ENCODE results near the gene ARHGAP23.

Gene ARHGAP23

GRCh38 chr17:38557836-38558727 lies 129.8 kb downstream of the ARHGAP23 start:
- H3K4me3 Mint-ChIP-seq: peak overlapping the region; percentile 91
- H3K36me3 Mint-ChIP-seq (ENCODE audit: low read depth): no peaks in the 10 kb centered on the region
- peak overlapping the region; percentile 53 for H3K27ac Mint-ChIP-seq
- H3K4me1 Mint-ChIP-seq (ENCODE audit: low read depth): peaks cover 21% of the 10 kb centered on the region
- H3K9me3 Mint-ChIP-seq: no peaks in the 10 kb centered on the region
- peaks cover 51% of the 10 kb centered on the region for H3K27me3 Mint-ChIP-seq (ENCODE audit: low read depth)

DNA sequence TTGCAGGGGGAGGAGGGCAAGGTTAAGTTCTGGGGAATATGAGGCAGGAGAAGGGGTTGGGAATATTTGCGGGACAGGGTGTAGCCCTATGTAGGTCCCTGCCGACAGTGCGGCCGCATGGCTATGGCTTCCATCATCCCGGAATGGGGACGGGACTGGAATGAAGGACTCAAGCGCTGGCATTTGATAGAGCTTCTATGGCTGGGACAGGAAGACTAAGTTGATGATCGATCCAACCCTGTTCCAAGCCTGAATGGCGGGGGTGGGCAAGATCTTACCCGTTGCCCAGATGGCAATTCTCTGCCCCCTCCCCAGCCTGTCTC lies 130.4 kb downstream of the ARHGAP23 start:
- Mint-ChIP-seq H3K27ac (peak overlapping the region; percentile 74), H3K4me1 (ENCODE audit: low read depth) (peaks cover 21% of the 10 kb centered on the region), H3K9me3 (no peaks in the 10 kb centered on the region), H3K36me3 (ENCODE audit: low read depth) (no peaks in the 10 kb centered on the region), H3K4me3 (peak overlapping the region; percentile 91), H3K27me3 (ENCODE audit: low read depth) (peaks cover 57% of the 10 kb centered on the region)

DNA sequence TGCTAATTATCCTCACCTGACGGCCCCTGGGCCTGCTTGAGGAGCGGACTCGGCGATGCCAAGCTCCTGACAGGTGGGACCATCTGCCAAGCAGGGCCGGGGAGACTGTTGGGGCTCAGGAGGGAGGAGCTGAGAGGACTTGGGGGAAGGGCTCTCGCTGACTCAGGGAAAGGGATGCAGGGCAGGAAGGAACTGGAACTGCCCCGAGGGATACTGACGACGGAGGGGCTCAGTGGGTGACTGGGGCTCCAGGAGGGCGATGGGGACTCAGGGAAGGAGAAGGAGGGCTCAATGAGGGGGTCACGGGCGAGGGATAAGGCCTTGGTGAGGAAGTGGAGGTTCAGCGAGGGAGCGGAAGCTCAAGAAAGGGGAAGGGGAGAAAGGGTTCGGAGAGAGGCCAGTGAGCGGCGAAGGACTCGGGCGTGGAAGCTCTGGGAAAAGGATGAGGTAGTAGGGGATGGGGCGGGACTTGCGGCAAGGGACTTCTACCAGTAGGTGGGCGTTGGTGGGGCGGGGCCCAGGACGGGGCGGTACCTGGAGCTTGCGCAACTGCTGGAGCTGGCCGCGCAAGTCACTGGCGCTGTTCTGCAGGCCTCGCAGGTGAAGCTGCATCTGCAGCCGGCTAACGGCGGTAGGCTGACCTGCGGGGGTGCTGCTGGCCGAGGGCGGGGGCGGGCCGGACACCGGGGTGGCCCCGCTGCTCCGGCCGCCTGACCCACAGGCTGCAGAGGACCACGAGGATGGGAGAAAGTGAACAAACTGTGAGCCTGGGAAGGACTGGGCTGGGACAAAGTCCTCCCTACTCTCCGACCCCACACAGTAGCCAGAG lies 131.0 kb downstream of the ARHGAP23 start:
- Mint-ChIP-seq H3K27me3 (ENCODE audit: low read depth) (peaks cover 60% of the 10 kb centered on the region), H3K36me3 (ENCODE audit: low read depth) (no peaks in the 10 kb centered on the region), H3K4me1 (ENCODE audit: low read depth) (peaks cover 21% of the 10 kb centered on the region), H3K4me3 (peak overlapping the region; percentile 91), H3K27ac (peak overlapping the region; percentile 74), H3K9me3 (no peaks in the 10 kb centered on the region)

GRCh38 chr17:38559880-38560230 lies 131.6 kb downstream of the ARHGAP23 start:
- Mint-ChIP-seq H3K27ac (no peak overlapping the region), H3K36me3 (ENCODE audit: low read depth) (no peaks in the 10 kb centered on the region), H3K27me3 (ENCODE audit: low read depth) (peaks cover 62% of the 10 kb centered on the region), H3K9me3 (no peaks in the 10 kb centered on the region), H3K4me1 (ENCODE audit: low read depth) (peaks cover 21% of the 10 kb centered on the region), H3K4me3 (no peak overlapping the region)

GRCh38 chr17:38560503-38561318 lies 132.4 kb downstream of the ARHGAP23 start:
- no peak overlapping the region for H3K27ac Mint-ChIP-seq
- peaks cover 65% of the 10 kb centered on the region for H3K27me3 Mint-ChIP-seq (ENCODE audit: low read depth)
- H3K4me3 Mint-ChIP-seq: peak overlapping the region; percentile 46
- no peaks in the 10 kb centered on the region for H3K9me3 Mint-ChIP-seq
- no peaks in the 10 kb centered on the region for H3K36me3 Mint-ChIP-seq (ENCODE audit: low read depth)
- peaks cover 21% of the 10 kb centered on the region for H3K4me1 Mint-ChIP-seq (ENCODE audit: low read depth)

DNA sequence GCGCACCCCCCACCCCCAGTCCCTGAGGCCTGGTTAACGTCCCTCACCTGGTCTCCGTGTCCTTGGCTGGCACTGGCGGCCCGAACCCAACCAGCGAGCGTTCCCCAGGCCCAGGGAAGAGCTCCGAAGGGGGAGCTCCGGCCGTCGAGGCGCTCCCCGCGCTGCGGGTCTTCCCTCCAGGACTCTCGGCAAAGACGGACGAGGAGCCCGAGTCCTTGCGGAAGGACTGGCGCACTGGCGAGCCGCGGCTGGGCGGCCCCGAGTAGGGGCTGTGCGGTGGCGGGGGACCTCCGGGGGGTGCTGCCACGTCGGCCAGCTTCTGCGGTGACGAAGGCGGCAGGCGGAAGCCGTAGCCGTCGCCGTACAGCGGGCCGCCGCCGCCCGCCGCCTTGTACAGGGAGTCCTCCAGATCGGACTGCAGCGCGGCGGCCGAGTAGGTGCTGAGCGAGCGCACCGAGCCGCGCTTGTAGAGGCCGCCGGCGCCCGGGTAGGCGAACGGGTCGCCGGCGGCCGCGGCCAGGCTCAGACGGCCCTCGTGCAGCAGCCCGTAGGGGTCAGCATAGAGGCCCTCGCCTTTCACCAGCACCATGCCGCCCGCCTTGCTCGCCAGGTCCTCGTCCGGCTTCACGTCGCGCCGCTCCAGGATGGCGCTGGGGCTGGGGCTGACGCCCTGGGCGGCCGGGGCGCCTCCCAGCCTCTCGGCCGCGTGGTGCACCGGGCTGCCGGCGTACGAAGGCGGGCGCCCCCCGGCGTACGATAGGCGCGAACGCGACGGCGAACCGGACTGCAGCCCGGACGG lies 133.4 kb downstream of the ARHGAP23 start:
- Mint-ChIP-seq H3K27ac (no peak overlapping the region), H3K36me3 (ENCODE audit: low read depth) (no peaks in the 10 kb centered on the region), H3K4me3 (no peak overlapping the region), H3K27me3 (ENCODE audit: low read depth) (peaks cover 67% of the 10 kb centered on the region), H3K9me3 (no peaks in the 10 kb centered on the region), H3K4me1 (ENCODE audit: low read depth) (peaks cover 21% of the 10 kb centered on the region)
